ENCODE results near the gene SYNGR2. TPM values are rescaled to one million over a fixed set of nuclear protein-coding genes. Genes with fewer than 3 reads are reported as not detected.

The SYNGR2 gene
- total RNA-seq, 1 donor from 2014 or later, result 19.3 TPM

DNA sequence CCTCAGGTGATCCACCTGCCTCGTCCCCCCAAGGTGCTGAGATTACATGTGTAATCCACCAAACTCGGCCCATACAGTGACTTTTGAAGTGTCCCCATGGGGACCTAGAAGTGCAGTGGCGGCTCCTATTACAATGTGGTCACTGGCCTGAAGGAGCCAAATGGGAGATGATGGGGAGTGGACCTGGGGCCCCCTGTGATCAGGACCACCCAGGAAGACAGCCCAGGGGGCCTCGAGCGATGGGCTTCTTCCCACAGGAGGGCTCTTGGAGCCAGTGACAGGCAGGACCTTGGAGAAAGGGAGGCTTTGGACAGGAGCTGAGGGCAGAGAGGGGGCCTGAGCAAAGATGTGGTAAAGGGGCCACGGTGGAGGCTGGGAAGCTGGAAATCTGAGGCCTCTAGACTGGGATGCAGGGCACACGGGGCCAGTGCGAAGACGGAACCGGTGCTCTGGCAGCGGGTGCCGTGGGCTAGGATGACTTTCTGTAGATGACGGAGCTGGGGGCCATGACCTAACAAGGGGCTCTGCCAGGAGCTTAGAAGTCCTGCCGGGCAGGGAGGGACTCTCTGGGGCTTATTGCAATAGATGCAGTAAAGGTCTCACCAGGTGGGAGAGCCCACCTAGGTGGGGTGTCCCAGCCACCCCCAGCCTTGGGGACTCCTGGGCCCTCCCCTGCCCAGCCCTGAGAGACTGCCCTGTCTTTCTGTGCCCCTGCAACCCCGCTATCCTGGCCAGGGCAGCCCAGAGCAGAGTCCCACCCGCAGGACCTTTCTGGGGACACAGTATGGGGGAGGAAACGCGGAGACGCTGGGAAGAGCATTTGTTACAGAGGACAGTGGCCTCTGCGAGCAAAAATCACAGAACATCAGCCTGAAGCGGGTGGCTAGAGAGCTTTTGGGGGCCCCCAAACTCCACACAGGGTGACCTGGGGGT is 24.9 kb upstream of the SYNGR2 start:
- TF ChIP-seq, protein P1, sequence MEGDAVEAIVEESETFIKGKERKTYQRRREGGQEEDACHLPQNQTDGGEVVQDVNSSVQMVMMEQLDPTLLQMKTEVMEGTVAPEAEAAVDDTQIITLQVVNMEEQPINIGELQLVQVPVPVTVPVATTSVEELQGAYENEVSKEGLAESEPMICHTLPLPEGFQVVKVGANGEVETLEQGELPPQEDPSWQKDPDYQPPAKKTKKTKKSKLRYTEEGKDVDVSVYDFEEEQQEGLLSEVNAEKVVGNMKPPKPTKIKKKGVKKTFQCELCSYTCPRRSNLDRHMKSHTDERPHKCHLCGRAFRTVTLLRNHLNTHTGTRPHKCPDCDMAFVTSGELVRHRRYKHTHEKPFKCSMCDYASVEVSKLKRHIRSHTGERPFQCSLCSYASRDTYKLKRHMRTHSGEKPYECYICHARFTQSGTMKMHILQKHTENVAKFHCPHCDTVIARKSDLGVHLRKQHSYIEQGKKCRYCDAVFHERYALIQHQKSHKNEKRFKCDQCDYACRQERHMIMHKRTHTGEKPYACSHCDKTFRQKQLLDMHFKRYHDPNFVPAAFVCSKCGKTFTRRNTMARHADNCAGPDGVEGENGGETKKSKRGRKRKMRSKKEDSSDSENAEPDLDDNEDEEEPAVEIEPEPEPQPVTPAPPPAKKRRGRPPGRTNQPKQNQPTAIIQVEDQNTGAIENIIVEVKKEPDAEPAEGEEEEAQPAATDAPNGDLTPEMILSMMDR (conservative IDR thresholded peaks at IDR 0.05), result no peak
- no peak for DNase-seq (ENCODE audit: low read depth, low spot score)
- Mint-ChIP-seq H3K27ac (ENCODE audit: unreplicated experiment) (no peak overlapping the region), H3K36me3 (ENCODE audit: low read depth) (no peaks in the 10 kb centered on the region), H3K9me3 (peaks cover 3% of the 10 kb centered on the region), H3K4me3 (no peak overlapping the region), H3K4me1 (peaks cover 9% of the 10 kb centered on the region), H3K27me3 (ENCODE audit: low read depth) (peaks cover 3% of the 10 kb centered on the region)

DNA sequence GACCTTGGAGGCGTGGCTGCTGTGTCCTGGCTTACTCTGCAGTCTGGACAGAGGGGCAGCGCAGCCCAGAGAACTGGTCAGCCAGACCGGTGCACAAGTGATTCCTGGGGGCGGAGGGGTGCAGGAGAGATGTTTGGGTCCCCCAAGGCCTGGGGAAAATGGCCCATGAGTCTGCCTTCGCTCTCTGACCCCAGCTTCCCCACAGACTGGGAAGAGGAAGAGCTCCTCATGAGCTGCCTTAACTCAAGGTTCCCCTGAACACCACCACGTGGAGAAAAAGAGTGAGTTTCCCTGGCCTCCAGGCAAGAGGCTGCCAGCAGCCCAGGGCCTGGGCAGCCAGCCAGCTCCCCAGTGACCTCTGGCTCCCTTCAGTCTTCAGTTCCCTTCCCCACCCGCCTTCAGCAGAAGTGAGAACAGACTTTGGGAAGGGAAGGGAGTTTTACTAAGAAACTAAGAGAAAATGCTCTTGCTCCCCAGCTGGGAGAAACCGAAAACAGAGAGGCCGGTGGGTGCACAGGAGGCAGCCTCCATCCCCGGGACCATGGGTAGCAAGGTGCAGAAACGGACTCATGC is 24.1 kb upstream of the SYNGR2 start:
- peaks cover 13% of the 10 kb centered on the region for H3K4me1 Mint-ChIP-seq
- DNase-seq (ENCODE audit: low read depth, low spot score), result no peak
- no peaks in the 10 kb centered on the region for H3K36me3 Mint-ChIP-seq (ENCODE audit: low read depth)
- no peak overlapping the region for H3K27ac Mint-ChIP-seq (ENCODE audit: unreplicated experiment)
- peaks cover 3% of the 10 kb centered on the region for H3K27me3 Mint-ChIP-seq (ENCODE audit: low read depth)
- H3K4me3 Mint-ChIP-seq, result no peak overlapping the region
- TF ChIP-seq, protein P1 (conservative IDR thresholded peaks at IDR 0.05), result no peak
- peaks cover 3% of the 10 kb centered on the region for H3K9me3 Mint-ChIP-seq

GRCh38 chr17:78144736-78145641 is 23.4 kb upstream of the SYNGR2 start:
- no peak for DNase-seq (ENCODE audit: low read depth, low spot score)
- peaks cover 3% of the 10 kb centered on the region for H3K9me3 Mint-ChIP-seq
- H3K4me1 Mint-ChIP-seq, result peaks cover 11% of the 10 kb centered on the region
- TF ChIP-seq, protein P1 (conservative IDR thresholded peaks at IDR 0.05), result no peak
- H3K36me3 Mint-ChIP-seq (ENCODE audit: low read depth), result no peaks in the 10 kb centered on the region
- peaks cover 3% of the 10 kb centered on the region for H3K27me3 Mint-ChIP-seq (ENCODE audit: low read depth)
- no peak overlapping the region for H3K4me3 Mint-ChIP-seq
- H3K27ac Mint-ChIP-seq (ENCODE audit: unreplicated experiment), result no peak overlapping the region

DNA sequence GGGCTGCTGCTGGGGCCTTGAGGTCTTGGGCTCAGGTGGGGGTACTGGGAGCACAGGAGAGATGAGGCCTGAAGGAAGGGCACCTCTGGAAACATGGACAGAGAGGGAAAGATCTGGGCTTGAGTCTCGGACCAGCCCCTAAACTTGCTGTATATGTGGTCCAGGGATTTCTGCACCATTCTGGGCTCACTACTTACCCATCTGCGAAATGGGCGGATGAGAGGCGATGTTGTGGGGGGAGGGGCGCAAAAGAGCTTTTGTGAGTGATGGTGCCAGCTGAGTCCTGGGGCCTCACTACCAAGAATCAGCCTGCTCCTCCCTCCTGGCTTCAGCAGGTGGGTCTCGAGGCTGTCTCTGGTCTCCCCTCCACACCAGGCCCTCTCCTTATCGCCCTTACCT is 21.9 kb upstream of the SYNGR2 start:
- TF ChIP-seq, protein P1 (conservative IDR thresholded peaks at IDR 0.05), result no peak

DNA sequence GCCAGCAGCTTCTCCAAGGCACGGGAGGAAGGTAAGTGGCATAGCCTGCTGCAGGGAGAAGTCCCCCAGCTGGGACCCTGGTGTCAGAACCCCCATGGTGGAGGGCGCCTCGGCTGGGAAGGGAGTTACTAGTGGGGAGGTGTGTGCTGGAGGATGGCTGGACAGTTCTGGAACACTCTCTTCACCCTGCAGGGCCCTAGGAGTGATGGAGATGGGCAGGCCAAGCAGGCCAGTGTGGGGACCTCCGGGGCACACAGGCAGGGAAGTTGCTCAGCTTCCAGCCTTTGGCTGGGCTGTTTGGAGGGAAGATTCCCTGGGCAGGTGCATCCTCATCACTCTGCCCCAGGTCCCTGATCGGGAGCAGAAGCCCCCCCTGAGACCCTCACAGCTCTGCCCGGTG is 21.5 kb upstream of the SYNGR2 start:
- TF ChIP-seq, protein P1 (conservative IDR thresholded peaks at IDR 0.05), result no peak
- no peak for DNase-seq (ENCODE audit: low read depth, low spot score)
- no peaks in the 10 kb centered on the region for H3K9me3 Mint-ChIP-seq

More for the DNA sequence above, 21.9 kb upstream of the SYNGR2 start:
- Mint-ChIP-seq H3K9me3 (no peaks in the 10 kb centered on the region), H3K4me3 (no peak overlapping the region), H3K27me3 (ENCODE audit: low read depth) (no peaks in the 10 kb centered on the region), H3K36me3 (ENCODE audit: low read depth) (no peaks in the 10 kb centered on the region), H3K27ac (ENCODE audit: unreplicated experiment) (no peak overlapping the region), H3K4me1 (peaks cover 12% of the 10 kb centered on the region)
- no peak for DNase-seq (ENCODE audit: low read depth, low spot score)

More for the DNA sequence above, 21.5 kb upstream of the SYNGR2 start:
- Mint-ChIP-seq H3K36me3 (ENCODE audit: low read depth) (no peaks in the 10 kb centered on the region), H3K27me3 (ENCODE audit: low read depth) (no peaks in the 10 kb centered on the region), H3K4me3 (no peak overlapping the region), H3K27ac (ENCODE audit: unreplicated experiment) (no peak overlapping the region), H3K4me1 (peaks cover 12% of the 10 kb centered on the region)

Data from neural crest cell (in vitro differentiated cells).